Measurements from ENCODE around the gene FAXDC2.
"Not testable (repeated sequence)": the region's sequence is repeated elsewhere in the genome, so short reads cannot be mapped to it uniquely, and the experiment has no call there.

FAXDC2 gene

DNA sequence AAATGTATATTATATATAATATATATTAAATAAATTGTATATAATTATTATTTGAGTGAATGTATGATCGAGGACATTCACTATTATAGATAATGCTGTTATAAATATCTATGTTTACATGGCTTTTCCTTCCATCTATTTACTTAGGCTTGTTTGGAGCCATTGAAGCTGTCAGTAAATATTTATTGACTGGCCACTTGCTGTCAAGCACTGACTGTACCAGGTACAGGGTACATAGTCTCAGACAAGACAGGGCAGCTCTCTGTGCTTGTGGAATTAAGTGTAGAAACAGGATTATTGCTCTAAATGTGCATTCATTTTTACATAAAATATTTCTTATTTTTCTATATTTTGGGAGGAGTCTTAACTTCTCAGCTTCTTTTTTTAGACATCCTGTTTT lies 16.4 kb downstream of the FAXDC2 start:
- peaks cover 0 to 22% (median 13%) of the 10 kb centered on the region in 4 donors for H3K4me1 ChIP-seq
- H3K36me3 ChIP-seq = peaks cover 37 to 54% (median 38%) of the 10 kb centered on the region in 3 donors
- H3K4me3 ChIP-seq = peak overlapping the region in 1 of 2 donors; percentile 26
- DNase-seq = no peak
- peak overlapping the region; percentile 74 to 79 for H3K27ac ChIP-seq
- H3K9me3 ChIP-seq = no peaks in the 10 kb centered on the region
- H3K27me3 ChIP-seq = no peaks in the 10 kb centered on the region
- intact Hi-C loops (cut with DNase I; ENCODE audit: low total_unique reads) = no loop called here
- TF ChIP-seq, protein P1, sequence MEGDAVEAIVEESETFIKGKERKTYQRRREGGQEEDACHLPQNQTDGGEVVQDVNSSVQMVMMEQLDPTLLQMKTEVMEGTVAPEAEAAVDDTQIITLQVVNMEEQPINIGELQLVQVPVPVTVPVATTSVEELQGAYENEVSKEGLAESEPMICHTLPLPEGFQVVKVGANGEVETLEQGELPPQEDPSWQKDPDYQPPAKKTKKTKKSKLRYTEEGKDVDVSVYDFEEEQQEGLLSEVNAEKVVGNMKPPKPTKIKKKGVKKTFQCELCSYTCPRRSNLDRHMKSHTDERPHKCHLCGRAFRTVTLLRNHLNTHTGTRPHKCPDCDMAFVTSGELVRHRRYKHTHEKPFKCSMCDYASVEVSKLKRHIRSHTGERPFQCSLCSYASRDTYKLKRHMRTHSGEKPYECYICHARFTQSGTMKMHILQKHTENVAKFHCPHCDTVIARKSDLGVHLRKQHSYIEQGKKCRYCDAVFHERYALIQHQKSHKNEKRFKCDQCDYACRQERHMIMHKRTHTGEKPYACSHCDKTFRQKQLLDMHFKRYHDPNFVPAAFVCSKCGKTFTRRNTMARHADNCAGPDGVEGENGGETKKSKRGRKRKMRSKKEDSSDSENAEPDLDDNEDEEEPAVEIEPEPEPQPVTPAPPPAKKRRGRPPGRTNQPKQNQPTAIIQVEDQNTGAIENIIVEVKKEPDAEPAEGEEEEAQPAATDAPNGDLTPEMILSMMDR (IDR thresholded peaks at IDR 0.05) = no peak

DNA sequence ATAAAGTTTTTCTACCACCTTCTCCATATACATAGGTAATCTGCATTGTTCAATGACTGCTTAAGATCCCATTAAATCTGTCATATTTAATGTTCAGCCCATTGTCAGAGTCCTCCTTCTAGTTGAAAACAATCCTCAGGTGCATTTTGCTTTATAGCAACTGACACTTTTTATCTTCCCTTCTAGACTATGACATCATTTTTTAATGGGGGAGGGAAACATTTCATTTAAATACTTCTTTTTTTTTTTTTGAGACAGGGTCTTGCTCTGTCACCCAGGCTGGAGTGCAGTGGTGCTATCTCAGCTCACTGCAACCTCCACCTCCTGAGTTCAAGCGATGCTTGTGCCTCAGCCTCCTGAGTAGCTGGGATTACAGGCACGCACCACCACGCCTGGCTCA lies 17.6 kb downstream of the FAXDC2 start:
- H3K27me3 ChIP-seq; DNase-seq; H3K9me3 ChIP-seq; H3K27ac ChIP-seq; intact Hi-C loops (cut with DNase I; ENCODE audit: low total_unique reads); H3K4me3 ChIP-seq: not testable (repeated sequence)
- Histone ChIP-seq H3K36me3 (peaks cover 39 to 53% (median 42%) of the 10 kb centered on the region in 3 donors), H3K4me1 (peaks cover 0 to 22% (median 13%) of the 10 kb centered on the region in 4 donors)

DNA sequence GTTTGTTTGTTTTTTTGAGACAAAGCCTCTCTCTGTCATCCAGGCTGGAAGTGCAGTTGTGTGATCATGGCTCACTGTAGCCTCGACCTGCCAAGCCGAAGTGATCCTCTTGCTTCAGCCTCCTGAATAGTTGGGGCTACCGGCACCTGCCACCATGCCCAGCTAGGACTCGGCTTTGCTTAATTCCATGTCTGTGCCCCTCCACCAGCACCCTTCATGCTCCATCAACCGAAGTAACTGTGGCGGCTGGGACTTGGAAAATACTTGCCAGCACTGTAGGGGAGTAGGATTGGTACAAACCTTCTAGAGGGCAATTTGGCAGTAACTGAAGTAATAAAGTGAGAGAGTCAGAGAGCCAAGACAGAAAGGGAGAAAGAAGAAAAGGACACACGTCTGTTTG lies 19.0 kb downstream of the FAXDC2 start:
- Histone ChIP-seq H3K4me3 (no peak overlapping the region), H3K4me1 (peaks cover 0 to 21% (median 13%) of the 10 kb centered on the region in 4 donors), H3K27me3 (no peaks in the 10 kb centered on the region), H3K27ac (no peak overlapping the region), H3K36me3 (peaks cover 38 to 49% (median 43%) of the 10 kb centered on the region in 3 donors), H3K9me3 (no peaks in the 10 kb centered on the region)
- peak in 1 of 2 donors; percentile 62 for DNase-seq
- TF ChIP-seq, protein P1 (IDR thresholded peaks at IDR 0.05) = no peak
- intact Hi-C loops (cut with DNase I; ENCODE audit: low total_unique reads) = no loop called here

DNA sequence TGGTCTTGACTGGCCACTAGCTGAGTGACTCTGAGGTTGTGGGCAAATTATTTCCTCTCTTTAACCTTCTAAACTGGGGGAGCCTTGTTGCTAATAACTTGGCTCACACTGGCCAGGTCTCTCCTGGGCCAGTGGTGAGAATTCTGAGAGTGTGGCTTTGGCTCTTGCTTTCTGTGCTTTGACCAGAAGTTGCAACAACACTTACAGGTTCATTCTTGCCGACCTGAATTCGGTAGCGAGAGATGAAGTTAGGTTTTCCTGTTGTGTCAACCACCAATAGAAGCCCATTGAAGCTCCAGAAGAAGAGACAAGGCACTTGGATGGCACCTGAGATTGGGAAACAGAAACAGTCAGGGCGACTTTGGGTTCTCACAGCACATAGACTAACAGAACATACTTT lies 19.8 kb downstream of the FAXDC2 start:
- peaks cover 38 to 58% (median 43%) of the 10 kb centered on the region in 3 donors for H3K36me3 ChIP-seq
- intact Hi-C loops (cut with DNase I; ENCODE audit: low total_unique reads) = no loop called here
- no peak overlapping the region for H3K4me3 ChIP-seq

DNA sequence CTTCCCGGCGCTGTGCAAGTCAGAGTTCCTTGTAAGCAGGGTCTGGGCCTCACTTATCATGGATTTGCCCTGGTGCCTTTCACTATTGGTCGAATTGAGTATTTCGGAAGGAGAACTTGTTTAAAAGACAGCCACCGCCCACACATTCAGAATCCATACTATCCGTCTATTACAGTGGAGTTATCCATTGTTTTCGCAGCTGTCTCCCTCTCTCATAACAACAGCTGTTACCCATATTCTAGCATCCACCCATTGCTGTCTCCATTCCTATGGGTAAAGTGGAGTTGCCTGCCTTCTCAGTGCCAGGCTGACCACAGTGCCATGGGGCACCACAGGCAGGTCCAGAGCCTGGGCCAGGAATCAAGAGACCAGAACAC lies 20.2 kb downstream of the FAXDC2 start:
- Histone ChIP-seq H3K4me3 (no peak overlapping the region), H3K27ac (no peak overlapping the region), H3K9me3 (no peaks in the 10 kb centered on the region), H3K4me1 (peaks cover 0 to 10% (median 8%) of the 10 kb centered on the region in 4 donors), H3K36me3 (peaks cover 38 to 61% (median 43%) of the 10 kb centered on the region in 3 donors), H3K27me3 (no peaks in the 10 kb centered on the region)
- intact Hi-C loops (cut with DNase I; ENCODE audit: low total_unique reads) = no loop called here
- no peak for DNase-seq
- TF ChIP-seq, protein P1 (IDR thresholded peaks at IDR 0.05) = no peak

More for the DNA sequence above, 19.8 kb downstream of the FAXDC2 start:
- Histone ChIP-seq H3K27me3 (no peaks in the 10 kb centered on the region), H3K27ac (no peak overlapping the region), H3K9me3 (no peaks in the 10 kb centered on the region), H3K4me1 (peaks cover 0 to 12% (median 11%) of the 10 kb centered on the region in 4 donors)
- TF ChIP-seq, protein P1 (IDR thresholded peaks at IDR 0.05) = no peak
- no peak for DNase-seq

DNA sequence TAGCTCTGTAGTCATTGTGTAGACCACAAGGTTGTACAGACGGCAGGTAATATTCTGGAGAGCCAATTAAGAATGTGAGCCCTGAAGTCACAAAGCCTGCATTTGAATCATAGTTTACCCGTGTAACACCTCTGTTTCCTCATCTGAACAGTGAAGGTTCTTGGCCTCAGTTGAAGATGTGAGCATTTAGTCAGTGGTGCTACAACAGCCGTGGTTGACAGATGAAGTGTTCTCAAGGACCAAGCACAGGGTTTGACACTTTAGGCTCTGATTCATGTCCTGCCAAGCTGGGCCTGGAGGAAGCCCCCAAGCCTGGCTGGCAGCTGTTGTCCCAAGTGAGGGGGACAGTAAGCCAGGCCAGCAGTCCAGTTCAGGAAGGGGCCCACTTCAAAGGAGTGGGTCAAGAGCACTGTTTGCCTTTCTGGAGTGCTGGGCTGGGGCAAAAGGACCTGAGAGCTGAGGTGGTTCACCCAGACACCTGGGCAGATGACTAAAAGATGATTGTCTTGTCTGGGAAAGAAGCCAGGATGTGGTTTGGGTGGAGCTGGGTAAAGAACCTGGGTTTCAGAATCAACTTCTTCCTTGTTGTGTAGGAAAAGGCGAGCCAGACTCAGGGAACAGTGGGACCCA lies 20.7 kb downstream of the FAXDC2 start:
- H3K27me3 ChIP-seq = no peaks in the 10 kb centered on the region
- no peak overlapping the region for H3K27ac ChIP-seq
- H3K4me3 ChIP-seq = no peak overlapping the region
- H3K9me3 ChIP-seq = no peaks in the 10 kb centered on the region
- DNase-seq = no peak
- TF ChIP-seq, protein P1 (IDR thresholded peaks at IDR 0.05) = no peak
- intact Hi-C loops (cut with DNase I; ENCODE audit: low total_unique reads) = no loop called here
- H3K36me3 ChIP-seq = peaks cover 40 to 64% (median 43%) of the 10 kb centered on the region in 3 donors
- peaks cover 0 to 5% (median 3%) of the 10 kb centered on the region in 4 donors for H3K4me1 ChIP-seq
